GM20000 (cell line): ENCODE results near the gene RAB11FIP3.

Source experiments
- DNase-seq: peaks from one replicate; pipeline ENCODE4 v3.0.0; 2012; ENCODE audit warnings: low spot score
- CTCF ChIP-seq: IDR thresholded peaks from 2 replicates; pipeline ENCODE4 v1.5.1; 2012; ENCODE audit warnings: mild to moderate bottlenecking, control low read depth; ENCODE audit errors: extremely low read depth, missing control alignments

The RAB11FIP3 gene

GRCh38 chr16:527015-527903 lies 101.8 kb downstream of the RAB11FIP3 start, which contains the start of gene CAPN15:
TSS of gene CAPN15 (plus strand) at chr16:527712. CDS start at chr16:546839, 19,127 bp downstream.
- TF ChIP-seq CTCF = no peak
- DNase-seq = peak; percentile 97

GRCh38 chr16:528111-529011 lies 102.9 kb downstream of the RAB11FIP3 start:
- no peak for TF ChIP-seq CTCF
- DNase-seq = no peak

- TF ChIP-seq CTCF = no peak
- DNase-seq = no peak
Observed at GRCh38 chr16:529012-529575, 103.6 kb downstream of the RAB11FIP3 start.

- TF ChIP-seq CTCF = no peak
- DNase-seq = no peak
Observed at GRCh38 chr16:530111-530817, 104.8 kb downstream of the RAB11FIP3 start.

GRCh38 chr16:531494-532125 lies 106.2 kb downstream of the RAB11FIP3 start:
- DNase-seq = no peak
- TF ChIP-seq CTCF = no peak

GRCh38 chr16:533391-534123 lies 108.1 kb downstream of the RAB11FIP3 start:
- no peak for DNase-seq

More at GRCh38 chr16:533391-534123, 108.1 kb downstream of the RAB11FIP3 start:
- no peak for TF ChIP-seq CTCF
